Activated T-helper 2 cell treated with anti-CD3 and anti-CD28 coated beads, Interferon-gamma antibody, Interleukin-2, Interleukin-4, amounts not matched to agents 10 μg/mL and 5 μg/mL and 100 μg/mL, durations not matched to agents 14 hours and 24 hours and 36 hours (primary cell): ENCODE measurements around the gene BTBD6. TPM values are rescaled to one million over a fixed set of nuclear protein-coding genes. Genes with fewer than 3 reads are reported as not detected.

Experiments used
- DNase-seq: peaks from one replicate; pipeline ENCODE4 v3.0.0; 2021; ENCODE audit warnings: low spot score
- H3K27ac Mint-ChIP-seq: one replicate; pipeline ENCODE4 v1.8.0; 2021; ENCODE audit warnings: mixed read lengths
- H3K27me3 Mint-ChIP-seq: one replicate; pipeline ENCODE4 v1.8.0; 2021; ENCODE audit warnings: low read depth, mixed read lengths
- H3K36me3 Mint-ChIP-seq: one replicate; pipeline ENCODE4 v1.8.0; 2021; ENCODE audit warnings: low read depth, mixed read lengths
- H3K4me1 Mint-ChIP-seq: one replicate; pipeline ENCODE4 v1.8.0; 2021; ENCODE audit warnings: low read depth, mixed read lengths
- H3K4me3 Mint-ChIP-seq: one replicate; pipeline ENCODE4 v1.8.0; 2021; ENCODE audit warnings: low read depth, mild to moderate bottlenecking, moderate library complexity, mixed read lengths
- H3K9me3 Mint-ChIP-seq: one replicate; pipeline ENCODE4 v1.8.0; 2021; ENCODE audit warnings: mixed read lengths
- intact Hi-C: fragments of 100-400 bp; cut with micrococcal nuclease; formaldehyde crosslinking; loops from one replicate; pipeline ENCODE4 v1.15.1; 2023
- total RNA-seq: library from RNA; stranded (reverse); gene quantifications from 2 replicates; pipeline ENCODE4 v1.2.3, GENCODE V29; 2022

BTBD6 gene
- total RNA-seq, 1 donor from 2014 or later = 38.6 TPM

DNA sequence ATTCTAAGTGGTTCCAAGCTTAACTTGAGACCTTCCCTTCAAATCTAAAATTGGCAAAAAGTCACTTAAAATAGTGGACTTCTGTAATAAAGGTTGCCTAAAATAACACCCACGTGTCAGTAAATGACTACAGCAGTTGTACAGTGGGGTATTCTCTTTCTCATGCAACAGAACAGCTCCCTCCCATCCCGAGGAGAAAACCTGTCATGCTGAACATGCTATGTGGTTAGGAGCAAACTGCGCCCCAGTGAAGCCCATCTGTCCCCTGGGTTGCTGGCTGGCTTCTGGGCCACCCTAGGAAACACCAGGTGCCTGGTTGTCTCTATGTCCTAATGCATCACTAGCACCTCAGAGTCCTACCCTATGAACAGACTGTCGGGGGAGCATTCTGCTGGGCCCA lies 2.7 kb downstream of the BTBD6 start:
- no peak for DNase-seq
- H3K27ac Mint-ChIP-seq = no peak overlapping the region
- no peaks in the 10 kb centered on the region for H3K9me3 Mint-ChIP-seq
- peaks cover 40% of the 10 kb centered on the region for H3K36me3 Mint-ChIP-seq
- intact Hi-C loops = no loop called here
- peak overlapping the region; percentile 74 for H3K4me3 Mint-ChIP-seq
- H3K4me1 Mint-ChIP-seq = peaks cover 9% of the 10 kb centered on the region
- no peaks in the 10 kb centered on the region for H3K27me3 Mint-ChIP-seq

- H3K27ac Mint-ChIP-seq = no peak overlapping the region
- no peaks in the 10 kb centered on the region for H3K9me3 Mint-ChIP-seq
- intact Hi-C loops = no loop called here
- peaks cover 37% of the 10 kb centered on the region for H3K36me3 Mint-ChIP-seq
- peaks cover 9% of the 10 kb centered on the region for H3K4me1 Mint-ChIP-seq
- no peak for DNase-seq
- no peaks in the 10 kb centered on the region for H3K27me3 Mint-ChIP-seq
- no peak overlapping the region for H3K4me3 Mint-ChIP-seq
These were observed 3.6 kb downstream of the BTBD6 start for GRCh38 chr14:105251920-105252319.

GRCh38 chr14:105252552-105253328 lies 4.4 kb downstream of the BTBD6 start:
- DNase-seq = no peak
- no peaks in the 10 kb centered on the region for H3K9me3 Mint-ChIP-seq
- peaks cover 31% of the 10 kb centered on the region for H3K36me3 Mint-ChIP-seq
- intact Hi-C loops = no loop called here
- peaks cover 9% of the 10 kb centered on the region for H3K4me1 Mint-ChIP-seq
- no peaks in the 10 kb centered on the region for H3K27me3 Mint-ChIP-seq
- H3K27ac Mint-ChIP-seq = no peak overlapping the region
- H3K4me3 Mint-ChIP-seq = no peak overlapping the region

GRCh38 chr14:105253329-105253682 lies 5.0 kb downstream of the BTBD6 start:
- intact Hi-C loops = no loop called here
- no peak for DNase-seq
- H3K9me3 Mint-ChIP-seq = no peaks in the 10 kb centered on the region
- H3K36me3 Mint-ChIP-seq = peaks cover 31% of the 10 kb centered on the region
- no peaks in the 10 kb centered on the region for H3K27me3 Mint-ChIP-seq
- no peak overlapping the region for H3K27ac Mint-ChIP-seq
- peaks cover 9% of the 10 kb centered on the region for H3K4me1 Mint-ChIP-seq
- no peak overlapping the region for H3K4me3 Mint-ChIP-seq

- no peak for DNase-seq
- Mint-ChIP-seq H3K27ac (no peak overlapping the region), H3K4me3 (no peak overlapping the region), H3K9me3 (no peaks in the 10 kb centered on the region), H3K4me1 (peaks cover 4% of the 10 kb centered on the region), H3K36me3 (peaks cover 21% of the 10 kb centered on the region), H3K27me3 (no peaks in the 10 kb centered on the region)
- intact Hi-C loops = no loop called here
These were observed 6.7 kb downstream of the BTBD6 start for GRCh38 chr14:105255021-105255507.

DNA sequence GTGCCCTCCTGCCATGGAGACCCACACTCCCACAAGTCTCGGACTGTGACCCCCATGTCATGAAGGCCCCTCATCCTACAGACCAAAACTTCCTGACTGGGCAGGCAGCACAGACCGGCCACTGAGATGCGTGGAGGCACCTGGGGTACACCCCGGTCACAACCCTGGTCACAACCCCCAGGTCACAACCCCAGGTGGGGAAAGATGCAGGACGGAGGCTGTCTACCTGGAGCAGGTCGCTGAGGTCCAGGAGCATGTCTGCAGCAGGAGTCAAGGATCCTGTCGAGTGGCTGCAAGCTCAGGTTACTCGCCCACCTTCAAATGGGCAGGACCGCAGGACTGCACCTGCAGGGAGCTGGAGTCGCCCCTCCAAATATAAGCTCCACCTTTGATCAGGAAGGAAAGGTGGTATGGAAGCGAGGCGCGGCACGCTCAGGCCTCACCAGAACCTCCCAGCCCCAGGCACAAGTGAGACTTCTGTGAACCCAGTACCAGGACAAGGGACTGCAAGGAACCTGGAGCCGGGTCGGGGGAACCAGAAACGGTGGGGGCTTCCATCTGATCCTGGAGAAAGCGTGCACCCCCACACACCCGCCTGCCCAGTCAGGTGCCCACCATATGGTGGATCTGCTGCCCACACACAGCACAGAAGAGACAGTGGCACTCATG lies 8.1 kb downstream of the BTBD6 start:
- peaks cover 11% of the 10 kb centered on the region for H3K36me3 Mint-ChIP-seq
- no peaks in the 10 kb centered on the region for H3K27me3 Mint-ChIP-seq
- H3K4me3 Mint-ChIP-seq = no peak overlapping the region
- no peak overlapping the region for H3K27ac Mint-ChIP-seq
- H3K9me3 Mint-ChIP-seq = no peaks in the 10 kb centered on the region
- no peaks in the 10 kb centered on the region for H3K4me1 Mint-ChIP-seq
- intact Hi-C loops = no loop called here
- no peak for DNase-seq

DNA sequence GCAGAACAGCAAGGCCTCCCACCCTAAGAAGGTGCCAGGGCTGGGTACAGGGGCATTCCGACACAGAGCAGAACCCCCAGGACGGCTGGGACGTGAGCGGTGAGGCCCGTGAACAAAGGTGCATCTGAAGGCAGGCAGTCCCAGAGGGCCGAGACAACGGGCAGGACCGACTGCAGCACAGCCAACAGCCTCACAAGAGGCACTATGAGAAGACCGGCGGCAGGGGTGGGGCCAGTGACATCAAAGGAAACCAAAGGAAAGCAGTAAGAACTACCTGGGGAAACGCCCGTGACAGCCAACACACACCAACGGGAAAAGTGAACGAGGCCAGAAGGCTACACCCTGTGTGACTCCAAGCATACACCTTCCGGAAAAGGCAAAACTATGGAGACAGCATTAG lies 9.1 kb downstream of the BTBD6 start:
- Mint-ChIP-seq H3K36me3 (peaks cover 8% of the 10 kb centered on the region), H3K9me3 (no peaks in the 10 kb centered on the region), H3K27me3 (no peaks in the 10 kb centered on the region), H3K4me3 (no peak overlapping the region), H3K27ac (no peak overlapping the region), H3K4me1 (no peaks in the 10 kb centered on the region)
- intact Hi-C loops = no loop called here
- DNase-seq = no peak

GRCh38 chr14:105258846-105259245 lies 10.5 kb downstream of the BTBD6 start:
- no peak for DNase-seq
- H3K4me3 Mint-ChIP-seq = no peak overlapping the region
- H3K9me3 Mint-ChIP-seq = no peaks in the 10 kb centered on the region
- intact Hi-C loops = no loop called here
- H3K4me1 Mint-ChIP-seq = no peaks in the 10 kb centered on the region
- H3K36me3 Mint-ChIP-seq = peaks cover 5% of the 10 kb centered on the region
- no peaks in the 10 kb centered on the region for H3K27me3 Mint-ChIP-seq
- no peak overlapping the region for H3K27ac Mint-ChIP-seq

DNA sequence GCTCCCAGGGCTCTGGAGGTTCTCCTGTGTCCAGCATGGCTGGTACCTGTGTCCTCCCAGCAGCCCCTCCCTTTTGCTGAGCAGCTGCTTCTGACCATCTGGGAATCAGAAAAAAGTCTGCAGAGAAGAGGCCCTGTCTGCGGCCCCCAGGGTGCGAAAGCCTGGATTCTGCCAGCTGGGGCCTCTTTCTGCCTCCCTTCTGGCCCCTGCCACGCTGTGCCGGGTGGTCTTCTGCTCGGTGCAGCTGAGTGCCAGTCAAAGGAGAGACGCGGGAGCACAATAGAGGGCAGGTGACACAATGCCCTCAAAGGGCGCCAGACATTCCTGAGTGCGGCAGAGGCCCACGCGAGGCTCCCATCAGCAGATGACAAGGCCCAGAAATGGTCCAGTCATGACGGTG lies 12.6 kb downstream of the BTBD6 start:
- H3K36me3 Mint-ChIP-seq = peaks cover 6% of the 10 kb centered on the region
- no peaks in the 10 kb centered on the region for H3K27me3 Mint-ChIP-seq
- intact Hi-C loops = no loop called here
- H3K4me3 Mint-ChIP-seq = no peak overlapping the region
- no peaks in the 10 kb centered on the region for H3K9me3 Mint-ChIP-seq
- H3K4me1 Mint-ChIP-seq = no peaks in the 10 kb centered on the region
- DNase-seq = no peak
- no peak overlapping the region for H3K27ac Mint-ChIP-seq

DNA sequence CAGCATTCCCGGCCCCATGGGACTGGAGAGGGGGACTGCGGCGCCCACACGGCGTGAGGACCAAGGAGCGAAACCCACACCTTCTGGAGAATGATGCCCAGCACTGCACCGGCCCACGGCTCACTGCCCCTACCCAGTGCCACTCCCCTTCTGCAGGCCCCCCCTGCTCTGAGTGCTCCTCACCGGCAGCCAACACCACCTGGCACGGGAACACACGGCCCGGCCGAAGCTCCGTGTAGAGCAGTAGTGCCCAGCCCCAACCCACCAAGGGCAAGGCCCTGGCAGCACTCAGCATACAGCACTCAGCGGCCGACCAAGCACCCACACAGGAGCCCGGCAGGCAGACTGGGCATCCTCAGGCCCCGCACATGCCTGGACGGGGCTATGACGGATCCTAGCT lies 13.4 kb downstream of the BTBD6 start:
- Mint-ChIP-seq H3K4me1 (no peaks in the 10 kb centered on the region), H3K27me3 (no peaks in the 10 kb centered on the region), H3K4me3 (no peak overlapping the region), H3K9me3 (no peaks in the 10 kb centered on the region), H3K27ac (no peak overlapping the region), H3K36me3 (peaks cover 6% of the 10 kb centered on the region)
- intact Hi-C loops = no loop called here
- no peak for DNase-seq

DNA sequence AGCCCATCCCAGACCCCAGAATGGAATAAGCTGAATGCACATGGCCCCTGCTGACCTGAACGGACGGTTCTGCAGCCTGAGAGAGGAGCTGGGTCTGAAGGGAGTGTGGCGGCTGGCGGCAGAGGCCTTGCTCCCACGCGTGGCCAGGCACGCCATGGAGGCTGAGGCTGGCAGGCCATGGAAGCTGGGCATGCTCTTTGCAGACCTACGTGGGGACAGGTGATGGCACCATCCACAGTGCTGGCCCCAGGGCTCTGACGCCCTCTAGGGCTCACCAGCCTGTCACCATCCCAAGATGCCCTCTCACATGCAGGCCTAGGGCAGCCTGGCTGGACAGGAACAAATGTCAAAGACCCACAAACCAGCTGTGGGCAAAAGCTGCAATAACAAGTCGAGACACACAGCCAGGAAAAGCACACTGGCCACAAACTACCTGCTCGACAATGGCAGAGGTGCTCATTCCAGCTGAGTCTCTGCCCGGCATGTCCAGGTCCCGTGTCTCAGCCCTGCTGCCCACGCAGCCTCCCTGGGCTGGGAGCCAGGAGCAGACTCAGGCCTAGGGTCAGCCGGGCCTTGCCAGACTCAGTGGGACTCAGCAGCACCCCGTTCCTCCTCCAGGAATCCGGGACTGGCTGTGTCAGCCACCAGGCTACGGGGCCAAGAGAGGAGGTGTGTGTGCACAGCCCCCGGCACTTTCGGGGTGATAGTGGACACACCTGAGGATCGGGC lies 19.7 kb downstream of the BTBD6 start:
- intact Hi-C loops = no loop called here
- no peaks in the 10 kb centered on the region for H3K9me3 Mint-ChIP-seq
- H3K27ac Mint-ChIP-seq = no peak overlapping the region
- no peaks in the 10 kb centered on the region for H3K27me3 Mint-ChIP-seq
- H3K36me3 Mint-ChIP-seq = peaks cover 3% of the 10 kb centered on the region
- H3K4me3 Mint-ChIP-seq = no peak overlapping the region
- H3K4me1 Mint-ChIP-seq = no peaks in the 10 kb centered on the region
- no peak for DNase-seq

DNA sequence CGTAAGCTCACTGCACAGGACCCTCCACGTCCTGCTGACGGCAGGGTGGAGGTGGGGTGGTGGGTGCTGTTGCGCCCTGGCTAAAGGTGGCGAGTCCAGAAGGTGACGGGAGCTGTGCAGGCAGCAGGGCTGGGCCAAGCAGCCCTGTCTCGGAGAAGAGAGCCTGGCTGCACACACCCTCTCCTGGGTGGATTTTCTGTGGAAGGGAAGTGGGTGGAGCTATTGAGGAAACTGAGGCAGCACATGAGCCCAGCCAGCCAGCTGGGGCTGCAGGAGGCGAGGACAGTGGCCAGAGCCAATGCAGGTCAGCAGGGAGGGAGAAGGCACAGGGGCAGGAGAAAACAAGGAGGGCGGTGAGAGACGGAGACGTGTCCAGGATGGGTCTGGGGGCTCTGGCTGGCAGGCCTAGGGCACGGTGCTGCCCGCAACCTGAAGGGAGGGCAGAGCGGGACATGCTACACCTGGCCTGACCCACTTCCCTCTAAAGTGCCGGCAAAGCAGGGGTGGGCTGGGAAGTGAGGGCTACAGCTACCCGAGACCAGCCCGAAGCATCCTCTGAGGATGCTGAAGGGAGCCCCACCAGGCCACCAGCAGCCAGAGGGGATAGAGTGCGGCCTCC lies 20.5 kb downstream of the BTBD6 start:
- Mint-ChIP-seq H3K4me1 (no peaks in the 10 kb centered on the region), H3K36me3 (peaks cover 3% of the 10 kb centered on the region), H3K9me3 (no peaks in the 10 kb centered on the region), H3K27ac (no peak overlapping the region), H3K4me3 (no peak overlapping the region), H3K27me3 (no peaks in the 10 kb centered on the region)
- intact Hi-C loops = no loop called here
- DNase-seq = no peak

DNA sequence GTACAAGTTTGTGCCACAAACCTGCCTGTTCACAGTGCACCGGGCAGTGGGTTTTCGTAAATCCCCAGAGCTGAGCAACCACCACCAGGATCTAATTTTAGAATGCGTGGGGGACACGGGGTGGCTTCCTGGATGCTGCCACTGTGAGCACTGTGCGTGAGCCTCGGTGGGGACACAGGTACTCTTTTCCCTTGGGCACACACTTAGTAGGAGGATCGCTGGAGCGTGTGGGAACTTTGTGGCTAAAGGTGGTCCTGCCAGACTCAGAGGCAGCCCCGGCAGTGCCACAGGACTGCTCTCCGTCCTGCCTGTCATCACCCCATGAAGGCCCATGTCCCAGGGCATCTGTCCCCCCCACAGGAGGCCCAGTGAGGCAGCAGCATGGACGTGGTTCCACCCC lies 21.1 kb downstream of the BTBD6 start:
- no peak overlapping the region for H3K27ac Mint-ChIP-seq
- H3K9me3 Mint-ChIP-seq = no peaks in the 10 kb centered on the region
- H3K27me3 Mint-ChIP-seq = no peaks in the 10 kb centered on the region
- intact Hi-C loops = no loop called here
- H3K4me3 Mint-ChIP-seq = no peak overlapping the region
- DNase-seq = no peak
- peaks cover 3% of the 10 kb centered on the region for H3K36me3 Mint-ChIP-seq
- no peaks in the 10 kb centered on the region for H3K4me1 Mint-ChIP-seq
